Subcutaneous preadipocyte (primary cell): ENCODE measurements around the gene AKAP17A. TPM values are rescaled to one million over a fixed set of nuclear protein-coding genes. Genes with fewer than 3 reads are reported as not detected.

Source experiments
- total RNA-seq: library from RNA; depleted of rRNA; stranded (reverse); fragments of >200 nt; gene quantifications from 2 replicates; pipeline ENCODE4 v1.2.3, GENCODE V29; 2012

Gene AKAP17A, protein sequence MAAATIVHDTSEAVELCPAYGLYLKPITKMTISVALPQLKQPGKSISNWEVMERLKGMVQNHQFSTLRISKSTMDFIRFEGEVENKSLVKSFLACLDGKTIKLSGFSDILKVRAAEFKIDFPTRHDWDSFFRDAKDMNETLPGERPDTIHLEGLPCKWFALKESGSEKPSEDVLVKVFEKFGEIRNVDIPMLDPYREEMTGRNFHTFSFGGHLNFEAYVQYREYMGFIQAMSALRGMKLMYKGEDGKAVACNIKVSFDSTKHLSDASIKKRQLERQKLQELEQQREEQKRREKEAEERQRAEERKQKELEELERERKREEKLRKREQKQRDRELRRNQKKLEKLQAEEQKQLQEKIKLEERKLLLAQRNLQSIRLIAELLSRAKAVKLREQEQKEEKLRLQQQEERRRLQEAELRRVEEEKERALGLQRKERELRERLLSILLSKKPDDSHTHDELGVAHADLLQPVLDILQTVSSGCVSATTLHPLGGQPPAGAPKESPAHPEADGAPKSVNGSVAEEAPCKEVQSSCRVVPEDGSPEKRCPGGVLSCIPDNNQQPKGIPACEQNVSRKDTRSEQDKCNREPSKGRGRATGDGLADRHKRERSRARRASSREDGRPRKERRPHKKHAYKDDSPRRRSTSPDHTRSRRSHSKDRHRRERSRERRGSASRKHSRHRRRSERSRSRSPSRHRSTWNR
- total RNA-seq = 13.6 and 17.8 TPM in 2 replicates

GRCh38 chrX:1591102-1591862 is at the start of gene AKAP17A:
Gene AKAP17A (plus strand): TSS chrX:1591604. CDS start chrX:1593463, 1,859 bp downstream.

GRCh38 chrX:1614927-1615326 is 23.5 kb downstream of the AKAP17A start, which contains the start of gene ASMT:
Gene ASMT (plus strand): TSS chrX:1615059. CDS start chrX:1615200, 141 bp downstream.

Other genes starting within 250 kb of the AKAP17A start
- 223 and 311 TPM in 2 replicates for gene SLC25A6, start 199.5 kb upstream of the AKAP17A start, total RNA-seq
- 26.6 and 27.2 TPM in 2 replicates for gene ASMTL, start 138.7 kb upstream of the AKAP17A start, total RNA-seq
- not detected in 2 replicates for gene P2RY8, start 54.4 kb upstream of the AKAP17A start, total RNA-seq
- gene ASMT, start 23.5 kb downstream of the AKAP17A start, total RNA-seq = not detected in 2 replicates